AG04450 (cell line): Measurements from ENCODE around the gene FHIT. TPM values are rescaled to one million over a fixed set of nuclear protein-coding genes. Genes with fewer than 3 reads are reported as not detected.
"Not testable (repeated sequence)": the region's sequence is repeated elsewhere in the genome, so short reads cannot be mapped to it uniquely, and the experiment has no call there.

ENCODE experiments used
- CTCF ChIA-PET: fragments of 300-600, 350-600 bp; formaldehyde crosslinking; extraction: SDS; loops from one replicate; lab custom pipeline; 2022; ENCODE audit warnings: antibody characterized with exemption, inconsistent platforms; lab: Charles Lee
- POLR2A ChIA-PET: fragments of 350-600 bp; formaldehyde crosslinking; extraction: SDS; loops from one replicate; lab custom pipeline; 2021; ENCODE audit warnings: antibody characterized with exemption, inconsistent platforms; lab: Yijun Ruan, JAX
- DNase-seq: peaks from one replicate; pipeline ENCODE4 v3.0.0-alpha.2; 2011; ENCODE audit warnings: low read depth, low spot score
- H3K27ac ChIP-seq: one replicate; pipeline ENCODE4 v1.5.1; 2012; ENCODE audit warnings: low read depth, low read length, control low read depth
- H3K27me3 ChIP-seq: one replicate; pipeline ENCODE4 v1.6.0; 2012; ENCODE audit warnings: low read length; ENCODE audit not compliant: control insufficient read depth, insufficient read depth
- H3K4me3 ChIP-seq: 2 replicates; pipeline ENCODE4 v1.5.1; 2011; ENCODE audit warnings: mild to moderate bottlenecking, low read depth, low read length, control low read depth
- H3K9me3 ChIP-seq: 2 replicates; pipeline ENCODE4 v1.5.1; 2012; ENCODE audit warnings: low read length; ENCODE audit not compliant: control insufficient read depth, insufficient read depth
- CTCF ChIP-seq: IDR thresholded peaks from 2 replicates; pipeline ENCODE4 v1.5.1; 2011; ENCODE audit warnings: low read depth, low read length, control low read depth, inconsistent platforms
- polyA plus RNA-seq: library from polyadenylated mRNA; depleted of rRNA; stranded (reverse); fragments of >200 nt; gene quantifications from 2 replicates; pipeline ENCODE4 v1.2.3, GENCODE V29; 2011

FHIT gene
- polyA plus RNA-seq, 1 experiment: 0.17 TPM

- Histone ChIP-seq H3K27ac (no peak overlapping the region), H3K27me3 (no peaks in the 10 kb centered on the region), H3K4me3 (no peak overlapping the region), H3K9me3 (no peaks in the 10 kb centered on the region; the same call in 1 of the 2 replicates)
- ChIA-PET POLR2A (no interaction called here), CTCF (no interaction called here)
- no peak for DNase-seq
- TF ChIP-seq CTCF: no peak
These were observed 26.4 kb downstream of the FHIT start for GRCh38 chr3:61224823-61225222.

DNA sequence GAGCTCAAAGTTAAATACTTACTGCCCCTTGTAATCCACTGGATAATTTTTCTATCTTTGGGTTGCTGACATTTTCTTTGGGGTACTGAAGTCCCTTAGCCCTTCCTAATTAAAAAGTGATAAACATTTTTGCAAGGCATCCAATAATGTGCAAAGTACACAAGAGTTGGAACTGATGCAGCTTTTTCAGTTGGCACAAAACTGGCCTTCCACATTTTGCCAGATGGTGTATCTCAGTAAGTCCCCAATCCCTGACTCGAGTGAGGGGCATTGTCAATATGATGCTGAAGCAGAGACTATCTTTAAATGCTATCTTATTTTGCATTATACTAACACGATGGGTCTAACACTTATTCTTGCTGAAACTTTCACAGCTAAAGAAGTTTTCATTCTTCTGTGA lies 27.8 kb downstream of the FHIT start:
- no peak for DNase-seq
- CTCF ChIA-PET: no interaction called here
- no peaks in the 10 kb centered on the region; the same call in 1 of the 2 replicates for H3K9me3 ChIP-seq
- POLR2A ChIA-PET: no interaction called here
- H3K27me3 ChIP-seq: no peaks in the 10 kb centered on the region
- H3K4me3 ChIP-seq: no peak overlapping the region
- no peak overlapping the region for H3K27ac ChIP-seq
- no peak for TF ChIP-seq CTCF

DNA sequence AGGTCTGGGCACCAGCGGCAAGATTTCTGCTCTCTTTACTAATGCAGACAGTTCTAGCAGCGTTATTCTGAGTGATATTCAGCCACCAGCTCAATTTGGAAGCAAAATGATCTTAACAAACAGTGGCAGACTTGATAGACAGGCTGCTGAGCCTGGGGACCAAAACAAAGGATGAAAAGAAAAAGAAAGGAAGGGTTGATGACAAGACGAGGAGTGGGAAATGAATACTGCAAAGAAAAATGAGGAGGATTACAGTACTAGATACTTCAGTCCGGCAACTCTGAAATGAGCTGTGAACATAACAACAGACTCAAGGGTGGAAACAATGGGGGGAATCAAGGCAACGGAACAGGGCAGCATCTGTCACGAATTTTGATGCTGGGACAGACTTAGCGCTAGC lies 28.8 kb downstream of the FHIT start:
- CTCF ChIA-PET: no interaction called here
- no peak for TF ChIP-seq CTCF

GRCh38 chr3:61221759-61222362 lies 29.4 kb downstream of the FHIT start:
- no peaks in the 10 kb centered on the region; the same call in 1 of the 2 replicates for H3K9me3 ChIP-seq
- no peak overlapping the region for H3K4me3 ChIP-seq
- POLR2A ChIA-PET: no interaction called here
- CTCF ChIA-PET: no interaction called here
- no peak overlapping the region for H3K27ac ChIP-seq
- TF ChIP-seq CTCF: no peak
- DNase-seq: no peak
- no peaks in the 10 kb centered on the region for H3K27me3 ChIP-seq

More for the DNA sequence above, 28.8 kb downstream of the FHIT start:
- Histone ChIP-seq H3K9me3 (no peaks in the 10 kb centered on the region; the same call in 1 of the 2 replicates), H3K27ac (no peak overlapping the region), H3K27me3 (no peaks in the 10 kb centered on the region), H3K4me3 (no peak overlapping the region)
- POLR2A ChIA-PET: no interaction called here
- DNase-seq: no peak

GRCh38 chr3:61218504-61218903 lies 32.7 kb downstream of the FHIT start:
- DNase-seq: no peak
- POLR2A ChIA-PET: no interaction called here
- Histone ChIP-seq H3K9me3 (no peaks in the 10 kb centered on the region; the same call in 1 of the 2 replicates), H3K27ac (no peak overlapping the region), H3K4me3 (no peak overlapping the region), H3K27me3 (no peaks in the 10 kb centered on the region)
- no peak for TF ChIP-seq CTCF
- CTCF ChIA-PET: no interaction called here

DNA sequence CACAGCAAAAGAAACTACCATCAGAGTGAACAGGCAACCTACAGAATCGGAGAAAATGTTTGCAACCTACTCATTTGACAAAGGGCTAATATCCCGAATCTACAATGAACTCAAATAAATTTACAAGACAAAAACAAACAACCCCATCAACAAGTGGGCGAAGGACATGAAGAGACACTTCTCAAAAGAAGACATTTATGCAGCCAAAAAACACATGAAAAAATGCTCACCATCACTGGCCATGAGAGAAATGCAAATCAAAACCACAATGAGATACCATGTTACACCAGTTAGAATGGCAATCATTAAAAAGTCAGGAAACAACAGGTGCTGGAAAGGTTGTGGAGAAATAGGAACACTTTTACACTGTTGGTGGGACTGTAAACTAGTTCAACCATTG lies 35.1 kb downstream of the FHIT start:
- H3K27me3 ChIP-seq, DNase-seq, H3K27ac ChIP-seq, H3K9me3 ChIP-seq, POLR2A ChIA-PET, CTCF ChIA-PET, H3K4me3 ChIP-seq: not testable (repeated sequence)
